Measurements from ENCODE around the gene DRICH1.
"Not testable (repeated sequence)": the region's sequence is repeated elsewhere in the genome, so short reads cannot be mapped to it uniquely, and the experiment has no call there.

The DRICH1 gene

GRCh38 chr22:23565915-23566704, 66.0 kb downstream of the DRICH1 start:
- peak; percentile 58 for DNase-seq

- peak; percentile 58 for DNase-seq
Measured at GRCh38 chr22:23565305-23565914, 66.7 kb downstream of the DRICH1 start.

GRCh38 chr22:23564276-23564675, 67.8 kb downstream of the DRICH1 start:
- DNase-seq = peak; percentile 28

- peak; percentile 5 for DNase-seq
Measured at GRCh38 chr22:23563111-23563510, 69.0 kb downstream of the DRICH1 start.

GRCh38 chr22:23562186-23562585, 69.9 kb downstream of the DRICH1 start:
- DNase-seq = peak; percentile 33

GRCh38 chr22:23561025-23561510, 71.1 kb downstream of the DRICH1 start:
- DNase-seq = peak; percentile 12

GRCh38 chr22:23560215-23560614, 71.9 kb downstream of the DRICH1 start:
- not testable (repeated sequence) for DNase-seq

Measured in activated effector memory CD4-positive, alpha-beta T cell treated with anti-CD3 and anti-CD28 coated beads, Interleukin-2, amount 50 U/mL, for 16 hours (primary cell).